Ascending aorta (tissue), 2 donors: Measurements from ENCODE around the gene TAF15. TPM values are rescaled to one million over a fixed set of nuclear protein-coding genes. Genes with fewer than 3 reads are reported as not detected.

Experiments
- DNase-seq, 2 donors: peaks; one replicate each; pipeline ENCODE4 v3.0.0-alpha.2; 2019; ENCODE audit warnings: low spot score in 2 of 2
- H3K27ac ChIP-seq, 2 donors: fragments of 200-600 bp; sonication (generic); one replicate each; pipeline ENCODE4 v1.5.1; 2016 to 2017; ENCODE audit warnings: mild to moderate bottlenecking in 1 of 2
- H3K27me3 ChIP-seq: fragments of 200-600 bp; sonication (generic); one replicate; pipeline ENCODE4 v1.5.1; 2017
- H3K36me3 ChIP-seq, 2 donors: fragments of 200-600 bp; sonication (generic); one replicate each; pipeline ENCODE4 v1.5.1; 2016
- H3K4me1 ChIP-seq, 2 donors: fragments of 200-600 bp; sonication (generic); one replicate each; pipeline ENCODE4 v1.5.1; 2016 to 2017; ENCODE audit warnings: mild to moderate bottlenecking in 1 of 2
- H3K4me3 ChIP-seq, 2 donors: fragments of 200-600 bp; sonication (generic); one replicate each; pipeline ENCODE4 v1.5.1; 2016 to 2017; ENCODE audit warnings: mild to moderate bottlenecking in 1 of 2
- H3K9me3 ChIP-seq, 2 donors: fragments of 200-600 bp; sonication (generic); one replicate each; pipeline ENCODE4 v1.5.1; 2016
- CTCF ChIP-seq, 3 experiments: fragments of 200-600 bp in 2 of 3; fragments of 450-650 bp in 1 of 3; sonication (generic) in 2 of 3; IDR thresholded peaks; one replicate each; pipeline ENCODE4 v1.5.1; 2016 to 2019; ENCODE audit warnings: antibody characterized with exemption in 3 of 3, mild to moderate bottlenecking in 1 of 3, moderate library complexity in 1 of 3
- intact Hi-C: fragments of 100-400 bp; cut with DNase I; formaldehyde crosslinking; loops from one replicate; pipeline ENCODE4 v1.15.1; 2023
- total RNA-seq: library from RNA; depleted of rRNA; stranded (reverse); fragments of >200 nt; gene quantifications from one replicate; pipeline ENCODE4 v1.1.0, GENCODE V29; 2016

Gene TAF15
- total RNA-seq, 1 donor from 2014 or later = 49.6 TPM

DNA sequence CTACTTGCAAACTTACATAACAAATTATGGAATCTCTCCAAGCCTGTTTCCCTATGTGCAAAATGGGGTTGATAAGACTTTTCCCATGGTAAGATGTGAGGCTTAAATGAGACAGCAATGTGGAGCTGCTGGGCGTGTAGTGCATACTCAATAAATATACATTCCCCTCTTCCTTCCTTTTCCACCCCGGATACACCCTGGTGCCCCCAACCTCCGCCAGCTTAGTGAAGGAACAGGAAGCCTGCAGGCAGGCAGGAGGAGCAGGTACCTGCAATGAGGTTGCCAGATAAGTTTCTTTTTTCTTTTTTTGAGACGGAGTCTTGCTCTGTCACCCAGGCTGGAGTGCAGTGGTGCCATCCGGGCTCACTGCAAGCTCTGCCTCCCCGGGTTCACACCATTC, 33.7 kb upstream of the TAF15 start:
- intact Hi-C loops = no loop called here
- H3K36me3 ChIP-seq = no peaks in the 10 kb centered on the region
- no peaks in the 10 kb centered on the region for H3K9me3 ChIP-seq
- H3K27ac ChIP-seq = peak overlapping the region; percentile 75 to 91
- H3K27me3 ChIP-seq = no peaks in the 10 kb centered on the region
- no peak for DNase-seq
- peaks cover 5 to 24% of the 10 kb centered on the region in 2 donors for H3K4me1 ChIP-seq
- TF ChIP-seq CTCF (IDR thresholded peaks at IDR 0.05) = no peak
- peak overlapping the region in 1 of 2 donors; percentile 54 for H3K4me3 ChIP-seq

- peaks cover 5 to 25% of the 10 kb centered on the region in 2 donors for H3K4me1 ChIP-seq
- no peaks in the 10 kb centered on the region for H3K27me3 ChIP-seq
- no peaks in the 10 kb centered on the region for H3K36me3 ChIP-seq
- DNase-seq = no peak
- no peak overlapping the region for H3K4me3 ChIP-seq
- intact Hi-C loops = no loop called here
- H3K9me3 ChIP-seq = no peaks in the 10 kb centered on the region
- no peak overlapping the region for H3K27ac ChIP-seq
- TF ChIP-seq CTCF (IDR thresholded peaks at IDR 0.05) = no peak
These were observed 30.6 kb upstream of the TAF15 start for GRCh38 chr17:35778641-35779196.

DNA sequence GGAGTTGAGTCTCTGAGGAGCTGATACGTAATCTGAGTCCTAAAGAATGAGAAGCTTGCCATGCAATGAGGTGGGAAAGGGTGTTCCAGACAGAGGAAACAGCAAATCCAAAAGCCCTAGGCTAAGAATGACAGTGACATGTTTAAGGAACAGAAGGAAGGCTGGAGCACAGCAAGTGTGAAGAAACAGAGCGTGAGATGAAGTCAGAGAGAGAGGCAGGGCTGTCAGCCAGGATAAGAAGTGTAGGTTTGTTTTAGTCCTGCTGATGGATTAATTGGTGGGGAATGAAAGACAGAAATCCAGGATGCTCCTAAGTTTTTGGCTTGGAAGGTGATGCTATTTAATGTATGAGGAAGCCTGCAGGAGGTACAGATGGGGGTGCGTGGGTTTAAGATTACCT, 28.3 kb upstream of the TAF15 start:
- Histone ChIP-seq H3K4me1 (peaks cover 3 to 16% of the 10 kb centered on the region in 2 donors), H3K36me3 (no peaks in the 10 kb centered on the region), H3K9me3 (no peaks in the 10 kb centered on the region), H3K27ac (no peak overlapping the region), H3K27me3 (no peaks in the 10 kb centered on the region), H3K4me3 (no peak overlapping the region)
- intact Hi-C loops = no loop called here
- TF ChIP-seq CTCF (IDR thresholded peaks at IDR 0.05) = no peak
- no peak for DNase-seq

DNA sequence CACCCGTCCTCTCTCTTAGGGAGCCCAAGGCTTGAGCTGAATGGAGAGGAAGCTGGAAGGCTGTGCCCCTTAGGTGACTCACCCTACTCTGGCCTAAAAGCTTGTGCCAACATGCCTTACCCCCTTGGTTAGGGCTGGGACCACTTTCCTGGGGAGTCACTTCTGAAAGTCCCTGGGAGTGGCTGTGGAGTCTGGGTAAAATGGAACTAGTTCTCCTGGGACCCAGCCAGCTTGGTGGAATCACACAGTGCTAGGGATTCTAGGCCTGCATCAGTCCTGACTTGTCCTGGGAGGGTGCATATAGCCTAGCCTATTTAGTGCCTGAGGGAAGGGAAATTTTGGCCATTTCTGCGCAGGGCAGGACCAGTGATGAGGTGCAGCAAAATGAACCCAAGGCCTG, 24.4 kb upstream of the TAF15 start:
- Histone ChIP-seq H3K27ac (peak overlapping the region in 1 of 2 donors; percentile 72), H3K36me3 (no peaks in the 10 kb centered on the region), H3K4me3 (no peak overlapping the region), H3K27me3 (no peaks in the 10 kb centered on the region), H3K4me1 (peaks cover 3 to 24% of the 10 kb centered on the region in 2 donors), H3K9me3 (no peaks in the 10 kb centered on the region)
- no peak for TF ChIP-seq CTCF (IDR thresholded peaks at IDR 0.05)
- intact Hi-C loops = no loop called here
- DNase-seq = no peak

DNA sequence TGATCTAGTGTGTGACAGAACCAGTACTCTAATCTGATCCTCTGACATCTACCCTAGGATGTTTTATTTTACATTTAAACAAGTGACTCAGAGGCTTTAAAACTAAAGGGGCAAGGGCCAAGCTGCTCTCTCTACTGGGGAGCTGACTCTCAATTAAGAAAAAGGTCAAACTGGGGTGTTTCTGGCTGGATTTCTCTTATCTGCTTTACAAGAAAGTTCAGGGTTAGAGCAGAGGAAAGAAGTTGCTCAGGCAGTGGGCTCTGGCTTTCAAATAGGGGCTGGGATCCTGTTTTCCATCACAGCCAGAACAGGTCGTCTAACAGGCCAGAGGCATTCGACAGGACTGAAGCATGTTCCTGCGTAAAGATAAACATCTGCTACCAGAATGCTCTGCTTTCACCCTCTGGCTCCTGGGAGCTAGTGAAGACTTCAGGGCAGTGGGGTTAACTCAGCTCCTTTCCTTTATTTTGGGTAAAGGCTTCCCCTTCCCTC, 22.3 kb upstream of the TAF15 start:
- TF ChIP-seq CTCF (IDR thresholded peaks at IDR 0.05) = no peak
- no peaks in the 10 kb centered on the region for H3K27me3 ChIP-seq
- H3K4me1 ChIP-seq = peaks cover 3 to 24% of the 10 kb centered on the region in 2 donors
- H3K36me3 ChIP-seq = no peaks in the 10 kb centered on the region
- DNase-seq = no peak
- H3K9me3 ChIP-seq = no peaks in the 10 kb centered on the region
- H3K4me3 ChIP-seq = no peak overlapping the region
- intact Hi-C loops = no loop called here
- H3K27ac ChIP-seq = peak overlapping the region in 1 of 2 donors; percentile 6
